Fibroblast of gingiva (primary cell): Measurements from ENCODE around the gene SLC22A17.
A peak's percentile ranks its signal among the peaks of the same experiment; 100 is the strongest.

Source experiments
- DNase-seq: peaks from one replicate; pipeline ENCODE4 v3.0.0-alpha.2; 2011; ENCODE audit warnings: low read depth

Gene SLC22A17

DNA sequence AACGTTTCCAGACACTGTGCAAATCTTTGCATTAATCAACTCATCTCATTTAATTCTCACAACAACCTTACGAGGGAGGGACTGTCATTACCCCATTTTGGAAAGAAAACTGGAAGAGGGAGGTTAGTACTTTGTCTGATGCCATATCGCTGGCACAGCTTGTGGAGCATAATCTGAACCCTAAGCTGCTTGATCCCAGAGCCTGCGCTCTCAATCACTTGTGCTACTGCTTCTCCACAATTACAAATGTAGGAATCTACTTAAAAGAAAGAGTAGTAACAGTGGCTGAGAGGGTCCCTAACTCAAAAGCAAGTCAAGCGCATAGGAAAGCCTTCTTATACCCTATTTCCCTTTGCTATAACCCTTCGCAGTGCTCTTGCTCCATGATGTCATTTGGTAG lies 9.1 kb upstream of the SLC22A17 start:
- DNase-seq, result no peak

DNA sequence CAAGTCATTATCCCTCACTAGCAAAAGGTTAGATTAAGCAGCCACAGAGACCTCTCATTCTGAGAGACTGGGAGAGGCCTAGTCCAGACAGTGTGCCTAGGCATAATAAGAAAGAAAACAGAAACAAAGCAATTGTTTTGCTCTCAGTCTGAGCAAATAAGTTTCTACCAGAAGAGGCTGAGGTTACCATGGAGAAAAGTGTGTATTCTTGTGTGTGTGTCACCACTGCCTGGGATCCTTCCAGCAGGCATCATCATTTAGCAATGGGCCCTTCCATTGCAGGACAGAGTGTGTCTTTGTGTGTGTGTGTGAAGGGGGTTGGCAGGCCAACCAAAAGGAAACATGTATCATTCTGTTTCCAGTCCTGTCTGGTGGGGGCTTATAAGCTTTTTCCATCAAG lies 8.6 kb upstream of the SLC22A17 start:
- DNase-seq, result peak; percentile 59

DNA sequence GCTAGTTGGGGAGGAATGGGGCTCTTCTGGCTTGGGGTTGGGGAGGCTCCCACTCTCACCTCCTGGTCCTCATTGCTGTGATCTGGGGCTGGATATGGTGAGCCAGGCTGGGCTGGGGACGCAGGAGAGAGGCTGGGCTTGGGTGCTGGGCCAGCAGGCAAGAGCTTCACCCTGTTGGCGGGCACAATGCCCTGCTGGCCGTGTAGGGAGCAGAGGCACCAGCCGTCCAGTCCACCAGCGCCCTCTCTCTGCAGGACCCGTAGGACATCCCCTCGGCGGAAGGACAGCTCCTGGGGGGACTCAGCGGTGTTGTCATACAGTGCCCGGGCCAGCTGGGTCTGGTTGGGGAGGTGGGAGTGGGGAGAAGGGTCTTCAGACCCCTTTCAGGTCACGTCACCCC lies 7.8 kb upstream of the SLC22A17 start:
- DNase-seq, result no peak

DNA sequence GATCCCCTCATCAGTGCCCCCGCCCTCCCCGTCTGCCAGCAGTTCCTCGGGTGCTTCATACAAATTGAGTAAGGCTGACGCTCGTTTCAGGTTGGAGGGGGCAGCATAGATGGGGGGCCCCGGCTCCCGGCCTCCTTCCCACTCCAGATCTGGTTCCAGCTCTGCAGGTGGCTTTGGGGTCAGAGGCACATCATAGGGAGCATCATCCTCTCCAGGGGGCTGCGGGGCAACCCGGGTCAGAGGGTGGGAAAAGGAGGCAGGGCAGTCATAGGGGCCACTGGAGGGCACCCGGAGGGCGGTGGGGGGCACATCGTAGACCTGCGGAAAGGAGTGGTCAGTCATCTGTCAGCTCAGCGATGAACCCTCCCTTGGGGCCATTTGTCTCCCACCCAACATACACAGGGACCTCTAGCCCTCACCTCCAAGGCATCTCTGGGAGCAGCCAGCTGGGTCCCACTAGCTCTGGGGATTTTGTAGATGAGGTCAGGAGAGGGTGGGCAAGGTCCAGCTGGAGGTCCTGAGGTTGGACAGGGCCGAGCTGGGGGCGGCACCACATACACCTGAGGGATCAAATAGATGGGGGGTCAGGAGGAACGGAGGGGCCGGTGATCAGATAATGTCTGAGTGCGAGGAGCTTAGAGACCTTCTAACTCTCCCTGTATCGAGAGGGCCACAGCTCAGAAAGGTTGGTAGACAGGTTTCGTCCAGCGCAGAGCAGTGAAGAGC lies 7.2 kb upstream of the SLC22A17 start:
- no peak for DNase-seq

DNA sequence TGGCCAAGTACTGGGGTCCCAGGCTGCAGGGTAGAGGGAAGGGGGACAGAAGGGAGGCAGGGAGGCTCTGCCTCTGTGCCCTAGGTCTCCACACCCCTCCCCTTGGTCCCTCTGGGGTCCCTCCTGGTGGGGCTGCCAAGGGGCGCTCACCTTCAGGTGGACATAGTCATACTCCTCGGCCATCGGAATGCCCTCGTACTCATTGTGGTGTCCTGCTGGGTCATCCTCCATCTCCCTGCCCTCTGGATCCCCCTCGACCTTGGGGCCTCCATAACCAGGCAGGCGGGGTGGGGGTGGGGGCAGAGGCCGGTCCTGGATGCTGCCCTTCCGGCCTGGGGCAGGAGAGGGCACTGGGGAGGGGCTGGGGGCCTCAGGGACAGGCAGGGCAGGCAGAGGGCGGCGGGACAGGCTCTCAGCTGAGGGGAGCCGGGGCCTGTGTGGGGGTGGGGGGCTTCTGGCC lies 6.5 kb upstream of the SLC22A17 start:
- DNase-seq, result no peak

DNA sequence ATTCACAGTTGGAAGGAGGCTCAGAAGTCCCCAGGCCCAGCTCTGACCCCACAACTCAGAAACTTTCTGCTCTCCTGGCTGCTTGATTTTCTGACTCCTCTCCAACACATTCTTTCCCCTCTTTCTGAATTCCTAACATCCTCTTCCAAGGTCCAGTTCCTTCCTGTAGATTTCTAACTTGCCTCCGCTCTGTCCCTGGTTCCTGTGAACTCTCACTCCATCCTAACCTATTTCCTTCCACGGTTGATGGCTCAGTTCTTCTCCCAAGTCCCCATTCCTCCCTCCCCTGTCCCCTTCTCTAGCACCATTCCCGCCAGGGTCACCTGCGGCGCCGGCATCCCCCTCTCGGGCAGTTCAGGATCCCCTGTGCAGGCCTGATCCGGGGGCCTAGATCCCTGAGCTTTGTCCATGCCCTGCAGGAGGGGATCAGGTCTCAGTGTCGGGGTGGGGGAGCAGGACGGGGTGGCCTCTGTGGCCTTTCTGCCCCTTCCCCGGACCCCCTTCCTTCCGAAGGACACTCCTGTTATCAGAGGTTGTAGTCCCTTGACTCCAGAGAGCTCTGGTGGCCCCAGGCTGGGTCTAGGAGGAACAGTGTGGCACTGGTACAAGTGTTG lies 6.0 kb upstream of the SLC22A17 start:
- no peak for DNase-seq

DNA sequence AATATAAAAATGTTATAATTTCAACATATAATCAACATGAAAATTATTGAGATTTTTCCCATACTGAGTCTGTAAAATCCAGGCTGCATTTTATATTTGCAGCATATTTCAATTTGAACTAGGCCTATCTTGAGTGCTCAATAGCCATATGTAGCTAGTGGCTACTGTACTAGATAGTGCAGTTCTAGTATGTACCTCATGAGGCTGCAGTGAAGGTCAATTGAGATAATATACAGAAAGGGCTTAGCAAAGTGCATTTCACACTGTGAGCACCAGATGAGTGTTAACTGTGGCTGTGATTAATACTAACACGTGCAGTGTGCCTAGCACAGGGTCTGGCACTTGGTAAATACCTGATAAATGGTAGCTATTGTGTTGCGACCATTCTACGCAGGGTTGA lies 5.4 kb upstream of the SLC22A17 start:
- no peak for DNase-seq

DNA sequence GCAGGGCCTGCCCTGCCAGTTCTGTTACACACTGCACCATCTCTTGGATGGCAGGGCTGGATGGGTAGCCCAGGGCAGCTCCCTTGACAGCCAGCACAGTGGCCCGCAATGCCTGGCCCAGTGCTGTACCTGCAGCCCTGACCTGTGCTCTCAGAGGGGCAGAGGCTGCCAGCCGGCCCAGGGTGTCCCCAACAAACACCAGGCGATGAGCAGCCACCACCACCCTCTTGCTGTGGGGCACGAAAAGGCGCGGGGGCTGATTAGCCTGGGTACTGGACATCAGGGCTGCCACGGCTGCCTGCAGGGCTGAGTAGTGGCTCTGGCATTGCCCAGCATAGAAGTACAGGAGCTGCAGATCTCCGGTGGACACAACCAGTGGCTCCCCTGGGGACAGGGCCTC lies 4.6 kb upstream of the SLC22A17 start:
- DNase-seq, result no peak

DNA sequence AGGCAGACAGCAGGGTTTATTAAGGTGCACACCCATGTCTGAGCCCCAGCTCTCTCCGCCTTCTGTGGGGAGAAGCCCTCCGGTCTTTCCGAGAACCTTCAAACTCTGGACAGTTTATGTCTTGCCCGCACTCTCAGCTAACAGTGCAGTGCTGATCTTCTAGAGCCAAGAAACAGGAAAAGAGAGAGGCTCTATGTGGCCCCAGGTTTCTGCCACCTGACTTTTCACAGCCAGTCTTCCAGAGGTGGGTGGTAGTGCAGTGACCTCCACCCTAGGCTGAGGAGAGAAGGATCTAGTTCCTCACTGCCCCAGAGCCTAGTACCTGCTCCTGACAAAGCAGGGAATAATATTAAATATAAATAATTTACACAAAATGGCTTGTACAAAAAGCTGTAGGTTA lies 4.0 kb upstream of the SLC22A17 start:
- no peak for DNase-seq

DNA sequence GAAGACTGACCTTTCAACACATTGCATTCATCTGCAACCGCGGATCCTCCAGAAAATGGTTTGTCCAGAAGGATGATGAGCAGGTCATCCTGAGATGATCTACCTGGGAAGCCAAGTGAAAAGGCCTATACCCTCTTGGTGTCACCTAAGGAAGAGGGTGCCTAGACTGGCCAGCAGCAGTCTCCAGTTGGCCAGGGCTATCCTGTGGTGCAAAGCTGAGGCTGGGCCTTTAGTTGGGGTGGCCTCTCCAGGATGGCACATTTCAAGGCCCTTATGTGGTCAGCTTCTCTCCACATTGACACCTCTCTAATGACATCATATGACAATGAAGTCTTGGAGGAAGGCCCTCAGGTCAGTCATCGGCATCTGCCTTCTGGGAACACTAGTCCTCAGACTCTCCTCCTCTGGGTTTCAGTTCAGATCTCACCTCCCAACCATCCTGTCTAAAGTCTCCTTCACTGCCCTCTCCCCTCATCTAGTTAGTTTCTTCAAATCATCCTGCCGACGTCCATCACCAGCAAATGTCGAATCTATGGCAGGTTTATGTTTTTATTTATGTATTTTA lies 3.3 kb upstream of the SLC22A17 start:
- no peak for DNase-seq

DNA sequence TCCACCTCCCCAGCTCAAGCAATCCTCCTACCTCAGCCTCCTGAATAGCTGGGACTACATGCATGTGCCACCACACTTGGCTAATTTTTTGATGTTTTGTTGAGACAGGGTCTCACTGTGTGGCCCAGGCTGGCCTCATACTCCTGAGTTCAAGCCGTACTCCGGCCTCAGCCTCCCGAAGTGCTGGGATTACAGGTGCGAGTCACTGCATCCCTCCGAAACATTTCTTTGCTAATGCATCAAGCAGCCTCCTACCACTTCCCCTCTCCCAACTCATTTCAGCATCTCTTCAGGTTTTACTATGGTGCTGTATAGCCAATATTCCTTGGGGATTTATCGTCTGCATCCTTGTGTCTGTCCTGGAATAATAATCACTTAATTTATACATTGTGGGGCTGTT lies 2.3 kb upstream of the SLC22A17 start:
- DNase-seq, result no peak

DNA sequence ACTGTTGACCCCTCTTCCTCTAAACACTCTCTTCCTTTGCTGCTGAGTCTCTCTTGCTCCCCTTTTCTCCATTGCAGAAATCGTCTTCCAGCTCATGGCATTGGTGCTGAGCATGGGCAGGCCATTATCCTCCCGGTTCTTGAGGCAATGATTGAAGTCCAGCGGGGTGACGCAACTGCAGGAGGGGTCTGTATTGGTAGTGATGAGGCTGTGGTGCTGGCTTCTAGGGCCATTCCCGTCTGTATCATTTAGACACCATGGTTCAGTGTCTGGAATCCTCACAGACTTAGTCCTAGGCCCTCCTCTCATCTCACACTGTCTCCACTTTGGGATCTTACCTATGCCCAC lies 720 bp upstream of the SLC22A17 start:
- DNase-seq, result no peak

DNA sequence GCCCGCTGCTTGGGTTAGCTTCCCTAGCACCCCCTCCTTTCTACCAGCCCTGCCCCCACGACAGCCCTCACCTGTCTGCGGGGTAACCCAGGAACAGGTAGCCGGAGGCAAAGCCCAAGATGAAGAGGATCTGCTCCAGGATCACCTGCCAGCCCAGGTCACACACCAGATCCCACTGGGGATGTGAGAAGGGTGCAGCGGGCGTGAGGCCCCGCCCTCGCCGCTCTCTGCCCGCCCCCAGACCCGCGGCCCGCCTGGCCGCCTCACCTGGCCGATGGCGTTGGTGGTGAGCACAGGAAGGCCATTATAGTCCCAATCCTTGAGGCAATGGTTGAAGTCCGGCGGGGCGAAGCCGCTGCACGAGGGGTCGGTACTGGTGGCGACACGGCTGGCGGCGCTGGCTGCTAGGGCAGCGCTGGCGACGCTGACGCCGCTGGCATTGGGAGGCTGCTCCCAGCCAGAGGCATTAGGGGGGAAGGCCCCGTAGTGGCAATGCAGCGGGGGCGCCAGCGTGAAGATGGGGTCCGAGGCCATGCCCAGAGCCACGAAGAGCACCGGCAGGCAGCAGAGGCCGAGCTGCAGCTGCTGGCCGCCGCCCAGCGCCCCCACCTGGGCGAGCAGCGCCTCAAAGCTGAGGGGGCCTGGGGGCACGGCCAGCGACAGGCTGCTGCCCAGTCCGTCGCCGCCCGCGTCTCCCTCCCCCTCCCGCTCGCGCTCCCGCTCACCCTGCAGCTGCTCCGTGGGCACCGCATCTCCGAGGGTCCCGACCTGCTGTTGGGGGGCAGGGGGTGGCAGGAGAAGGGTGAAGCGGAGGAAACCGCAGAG lies 794 bp downstream of the SLC22A17 start:
- no peak for DNase-seq

DNA sequence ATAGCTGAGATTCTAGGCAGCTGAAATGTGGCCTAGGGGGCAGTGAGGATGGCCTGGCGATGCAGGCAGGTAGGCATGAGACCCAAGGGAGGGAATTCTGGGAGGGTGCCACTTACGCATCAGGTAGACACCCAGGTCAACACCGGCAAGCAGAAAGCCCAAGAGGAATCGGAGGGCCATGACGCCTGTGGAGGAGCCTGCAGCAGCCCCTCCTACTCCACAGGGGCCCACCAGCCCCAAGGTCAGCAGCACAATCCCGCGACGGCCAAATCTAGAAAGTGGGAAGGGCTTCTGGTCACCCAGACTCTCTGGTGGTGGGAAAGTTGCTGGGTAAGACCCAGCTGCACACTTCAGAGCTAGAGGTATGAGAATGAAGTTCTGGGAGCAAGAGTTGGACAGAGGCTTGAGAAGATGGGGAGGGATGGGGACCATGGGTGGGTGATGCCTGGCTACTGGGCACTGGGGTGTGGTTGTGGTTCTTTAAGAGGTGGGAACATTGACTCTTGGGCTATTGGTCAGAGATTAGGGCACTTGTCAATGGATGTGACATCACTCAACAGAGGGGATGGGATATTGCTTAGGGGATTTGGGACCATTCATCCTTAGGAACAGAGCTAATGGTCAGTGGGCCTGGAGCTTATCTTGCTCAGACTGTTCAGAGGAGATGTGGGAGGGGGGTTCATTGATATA lies 3.4 kb downstream of the SLC22A17 start:
- no peak for DNase-seq

DNA sequence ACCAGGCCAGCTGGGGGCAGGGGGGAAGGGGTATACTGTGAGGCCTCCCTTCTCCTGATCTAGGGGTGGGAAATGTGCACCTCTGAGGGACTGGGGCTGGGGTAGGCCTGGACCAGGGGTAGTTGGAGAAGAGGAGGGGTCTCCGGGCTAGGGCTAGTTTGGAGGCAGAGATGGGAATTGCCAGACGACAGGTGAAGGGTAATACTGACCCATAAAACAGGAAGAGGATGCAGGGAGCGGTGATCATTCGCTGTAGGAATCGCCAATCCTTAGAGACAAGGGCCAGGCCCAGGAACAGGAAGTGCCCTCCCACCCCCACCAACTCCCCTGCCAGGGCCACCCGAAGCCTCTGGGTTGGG lies 4.4 kb downstream of the SLC22A17 start:
- no peak for DNase-seq

DNA sequence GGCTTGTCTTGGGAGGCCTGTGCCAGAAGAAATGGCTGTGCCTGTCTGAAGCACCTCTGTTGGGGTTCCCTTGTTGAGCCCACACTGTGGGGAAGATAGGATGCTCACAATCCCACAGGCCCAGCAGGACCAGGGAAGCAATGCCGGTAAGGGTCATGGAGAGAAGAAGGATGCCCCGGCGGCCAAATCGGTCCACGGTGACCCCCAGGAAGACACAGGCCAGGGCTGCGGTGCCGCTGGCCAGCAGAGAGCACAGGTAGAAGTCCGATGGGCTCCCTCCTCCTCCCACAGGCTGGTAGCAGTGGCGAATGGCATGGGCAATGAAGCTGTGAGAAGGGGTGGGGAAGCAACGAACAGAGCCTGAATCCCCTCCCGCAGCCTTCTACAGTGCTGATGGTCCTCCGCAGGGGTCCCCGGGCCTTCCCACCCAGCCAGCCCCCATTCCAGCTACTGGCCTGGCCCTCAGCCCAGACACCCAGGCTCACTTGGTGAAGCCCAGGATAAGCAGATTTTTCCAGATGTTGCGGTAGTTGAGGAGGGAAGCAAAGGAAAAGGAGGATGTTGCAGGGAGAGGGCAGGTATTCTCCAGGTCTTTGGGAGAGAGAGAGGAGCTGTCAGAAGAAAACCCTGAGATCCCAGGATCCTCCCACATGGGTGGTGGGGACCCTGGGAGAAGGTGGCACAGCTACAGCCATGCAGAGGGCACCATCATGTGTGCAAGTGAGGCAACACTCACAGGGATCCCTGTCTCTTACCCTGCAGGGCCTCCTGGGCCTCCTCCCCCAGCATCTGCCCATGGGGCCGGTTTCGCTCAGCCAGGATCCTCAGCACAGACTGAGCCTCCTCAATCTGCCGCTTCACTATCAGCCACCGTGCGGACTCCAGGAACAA lies 5.0 kb downstream of the SLC22A17 start:
- DNase-seq, result no peak

DNA sequence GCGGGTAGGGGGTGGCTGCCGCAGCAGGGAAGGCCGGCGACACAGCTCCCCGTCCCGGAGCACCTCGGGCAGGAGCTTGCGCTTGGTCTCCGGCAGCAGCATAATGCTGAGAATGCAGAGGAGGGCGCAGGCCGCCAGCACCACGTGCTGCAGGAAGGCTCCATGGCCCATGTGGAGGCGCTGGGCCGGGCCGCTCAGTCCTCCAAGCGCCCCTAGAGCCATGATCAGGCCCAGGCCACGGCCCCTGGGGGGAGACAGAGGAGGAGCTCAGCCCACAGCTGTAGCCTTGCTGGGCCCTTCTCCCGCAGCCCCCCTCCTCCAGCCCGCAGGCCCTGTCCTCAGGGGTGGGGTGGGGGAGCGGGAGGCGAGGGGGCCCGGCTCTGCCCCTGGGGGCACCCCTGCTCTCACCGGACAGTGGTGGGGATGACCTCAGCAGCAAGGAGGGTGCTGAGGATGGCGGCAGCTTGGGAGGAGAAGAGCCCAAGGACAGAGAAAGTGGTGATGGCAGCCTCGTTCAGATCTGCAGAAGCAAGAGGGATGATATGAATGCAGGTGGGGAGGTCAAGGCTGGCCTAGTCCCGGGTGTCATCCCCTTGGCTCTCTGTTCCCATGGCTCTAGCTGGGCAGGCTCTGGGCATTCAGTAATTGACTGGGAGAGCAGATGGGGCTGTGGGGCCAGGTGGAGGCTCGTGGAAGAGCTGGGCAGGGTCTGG lies 5.8 kb downstream of the SLC22A17 start:
- no peak for DNase-seq

DNA sequence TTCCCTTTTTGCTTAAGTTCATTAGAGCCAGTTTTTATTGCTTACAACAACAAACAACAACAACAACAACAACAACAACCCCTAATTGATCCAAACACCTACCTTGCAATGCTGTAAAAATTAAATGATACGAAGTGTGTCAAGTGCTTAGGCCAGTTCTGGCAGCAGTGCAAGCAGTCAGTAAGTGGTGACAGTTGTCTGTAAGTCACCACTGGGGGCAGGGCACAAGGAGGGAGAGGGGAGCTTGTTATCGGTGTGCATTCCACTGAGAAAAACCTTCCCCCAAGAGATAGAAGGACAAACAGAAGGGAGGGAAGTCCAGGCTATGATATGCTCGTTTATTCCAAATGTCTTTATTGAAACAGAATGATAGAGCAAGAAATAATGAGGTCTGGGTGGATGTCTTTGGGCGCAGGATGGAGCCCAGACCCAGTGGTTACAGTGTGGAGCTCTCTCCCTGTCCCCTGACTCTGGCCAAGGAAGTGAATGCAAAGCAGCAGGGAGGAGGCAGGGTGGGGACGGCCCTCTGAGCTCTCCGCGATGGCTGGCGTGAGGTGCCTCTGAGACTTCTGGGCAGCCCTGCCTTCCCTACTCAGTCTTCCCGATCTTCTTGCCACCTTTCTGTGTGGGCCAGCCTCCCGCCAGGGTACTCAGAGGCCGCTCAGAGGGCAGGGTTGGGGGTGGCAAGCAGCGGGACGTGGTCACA lies 6.5 kb downstream of the SLC22A17 start:
- no peak for DNase-seq

DNA sequence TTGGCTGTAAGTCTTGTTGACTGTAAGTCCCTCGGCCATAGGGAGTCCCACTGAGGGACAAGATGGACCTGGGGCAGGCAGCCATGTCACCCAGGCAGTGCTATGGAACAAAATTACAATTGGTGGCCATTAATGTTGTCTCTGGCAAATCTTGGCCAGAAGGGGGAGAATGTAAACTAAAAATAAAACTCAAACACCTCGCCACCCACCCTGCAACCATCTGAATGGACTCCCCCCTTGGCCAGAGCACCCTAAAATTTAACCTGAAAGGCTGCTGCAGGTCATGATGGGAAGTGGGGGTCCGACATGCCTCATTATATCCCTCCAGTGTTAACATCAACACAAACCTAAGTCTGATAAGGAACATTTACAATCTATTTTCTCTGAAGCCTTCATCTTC lies 8.2 kb downstream of the SLC22A17 start:
- no peak for DNase-seq
